Neural progenitor cell (in vitro differentiated cells): ENCODE data around the gene COL8A2. TPM values are rescaled to one million over a fixed set of nuclear protein-coding genes. Genes with fewer than 3 reads are reported as not detected.

Experiments
- DNase-seq: peaks from one replicate; pipeline ENCODE4 v3.0.0-alpha.2; 2016; ENCODE audit warnings: low spot score
- H2AFZ ChIP-seq: fragments of 200-600 bp; sonication (generic); replicated peaks from 2 replicates; pipeline ENCODE4 v1.6.1; 2016; ENCODE audit warnings: antibody characterized with exemption
- H3F3A ChIP-seq: fragments of 200-600 bp; sonication (generic); 2 replicates; pipeline ENCODE4 v1.6.1; 2016; ENCODE audit warnings: antibody characterized with exemption, low read depth
- H3K27ac ChIP-seq: fragments of 200-600 bp; sonication (generic); 2 replicates; pipeline ENCODE4 v1.5.1; 2016; ENCODE audit warnings: mild to moderate bottlenecking
- H3K27me3 ChIP-seq: fragments of 200-600 bp; sonication (generic); 2 replicates; pipeline ENCODE4 v1.6.1; 2016; ENCODE audit warnings: mild to moderate bottlenecking, moderate library complexity
- H3K36me3 ChIP-seq: fragments of 200-600 bp; sonication (generic); 2 replicates; pipeline ENCODE4 v1.5.1; 2016
- H3K4me1 ChIP-seq: fragments of 200-600 bp; sonication (generic); 2 replicates; pipeline ENCODE4 v1.6.1; 2016; ENCODE audit warnings: mixed run types
- H3K4me2 ChIP-seq: fragments of 200-600 bp; sonication (generic); 2 replicates; pipeline ENCODE4 v1.6.1; 2016
- H3K4me3 ChIP-seq: fragments of 200-600 bp; sonication (generic); 2 replicates; pipeline ENCODE4 v1.5.1; 2016
- H3K79me2 ChIP-seq: fragments of 200-600 bp; sonication (generic); 2 replicates; pipeline ENCODE4 v1.6.1; 2016; ENCODE audit warnings: low read depth
- H3K9ac ChIP-seq: fragments of 200-600 bp; sonication (generic); 2 replicates; pipeline ENCODE4 v1.6.1; 2016
- H3K9me3 ChIP-seq: fragments of 200-600 bp; sonication (generic); 2 replicates; pipeline ENCODE4 v1.5.1; 2016; ENCODE audit warnings: low read depth
- H4K20me1 ChIP-seq: fragments of 200-600 bp; sonication (generic); 2 replicates; pipeline ENCODE4 v1.6.1; 2016; ENCODE audit warnings: low read depth
- H3K27ac Mint-ChIP-seq: 3 replicates; pipeline ENCODE4 v1.8.0; 2021; ENCODE audit warnings: mixed read lengths
- H3K27me3 Mint-ChIP-seq: 2 replicates; pipeline ENCODE4 v1.8.0; 2022; ENCODE audit warnings: low read depth, mild to moderate bottlenecking, inconsistent platforms, moderate library complexity, mixed read lengths; ENCODE audit not compliant: insufficient read depth
- H3K36me3 Mint-ChIP-seq: 3 replicates; pipeline ENCODE4 v1.8.0; 2021; ENCODE audit warnings: mixed read lengths
- H3K4me1 Mint-ChIP-seq: 3 replicates; pipeline ENCODE4 v1.8.0; 2021; ENCODE audit warnings: mixed read lengths
- H3K4me3 Mint-ChIP-seq: 3 replicates; pipeline ENCODE4 v1.8.0; 2021; ENCODE audit warnings: mild to moderate bottlenecking, moderate library complexity, mixed read lengths
- H3K9me3 Mint-ChIP-seq: 3 replicates; pipeline ENCODE4 v1.8.0; 2020; ENCODE audit warnings: mixed read lengths
- EZH2 ChIP-seq: fragments of 200-600 bp; sonication (generic); IDR thresholded peaks from 2 replicates; pipeline ENCODE4 v1.6.1; 2017; ENCODE audit warnings: antibody characterized with exemption, mild to moderate bottlenecking, moderate library complexity
- EZH2phosphoT487 ChIP-seq: fragments of 200-600 bp; sonication (generic); IDR thresholded peaks from 2 replicates; pipeline ENCODE4 v1.6.1; 2017; ENCODE audit warnings: antibody characterized with exemption
- total RNA-seq: library from RNA; depleted of rRNA; stranded (reverse); fragments of >200 nt; gene quantifications from 2 replicates; pipeline ENCODE4 v1.2.3, GENCODE V29; 2015; ENCODE audit warnings: low replicate concordance
- TF ChIP-seq, protein P1 (sequence below): fragments of 200-600 bp; sonication (generic); IDR thresholded peaks from 2 replicates; pipeline ENCODE4 v1.5.1; 2017; ENCODE audit warnings: antibody characterized with exemption, mild to moderate bottlenecking

The COL8A2 gene
- total RNA-seq, 1 donor from 2014 or later, result not detected

DNA sequence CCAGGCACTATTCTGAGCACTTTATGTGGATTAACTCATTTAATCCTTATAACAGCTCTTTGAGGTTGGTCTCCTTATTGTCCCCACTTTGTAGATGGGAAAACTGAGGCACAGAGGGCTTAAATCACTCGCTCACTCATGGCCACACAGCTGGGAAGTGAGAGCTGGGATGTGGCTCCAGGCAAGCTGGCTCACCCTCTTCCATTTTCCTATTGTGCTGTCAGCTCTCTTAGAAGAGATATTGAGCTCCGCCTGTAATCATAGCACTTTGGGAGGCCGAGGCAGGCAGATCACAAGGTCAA is 3.8 kb upstream of the COL8A2 start:
- Mint-ChIP-seq H3K4me3 (no peak overlapping the region), H3K27ac (no peak overlapping the region)
- no peak overlapping the region for H3K9ac ChIP-seq

DNA sequence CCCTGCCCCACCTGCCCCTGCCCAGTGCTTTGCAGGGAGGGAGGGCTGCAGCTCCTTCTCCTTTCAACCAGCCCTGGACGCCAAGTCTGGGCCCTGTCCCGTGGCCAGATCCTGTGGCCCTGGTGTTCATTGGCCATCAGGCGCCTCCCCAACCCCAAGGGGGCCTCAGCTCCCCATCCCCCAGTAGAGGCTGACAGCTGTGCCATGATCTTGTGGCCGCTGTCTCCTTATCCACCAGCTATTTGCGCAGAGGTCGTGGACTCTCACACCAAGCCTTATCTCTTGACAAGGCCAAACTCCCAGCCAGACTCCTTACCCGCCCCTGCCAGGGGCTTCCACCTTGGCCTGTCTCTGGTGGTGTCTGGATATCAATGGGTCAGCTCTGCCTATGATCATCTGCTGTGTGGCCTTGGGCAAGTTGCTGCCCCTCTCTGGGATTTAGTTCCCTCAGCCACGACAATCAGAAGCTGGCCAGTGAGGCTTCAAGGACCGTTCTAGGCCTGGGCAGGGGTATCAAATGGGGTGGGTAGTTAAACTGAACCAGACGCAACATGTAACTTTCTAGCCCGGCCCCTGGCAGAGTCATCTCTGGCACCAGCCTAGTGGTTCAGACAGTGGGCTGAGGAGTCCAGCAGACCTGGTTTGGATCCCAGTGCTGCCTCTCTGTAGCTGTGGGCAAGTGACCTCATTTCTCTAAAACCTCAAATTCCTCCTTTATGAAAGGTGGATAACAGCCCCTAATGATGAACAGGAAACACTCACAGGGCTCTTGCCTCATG is 3.3 kb upstream of the COL8A2 start:
- H3K4me1 Mint-ChIP-seq, result peaks cover 18% of the 10 kb centered on the region
- no peak overlapping the region for H3K27ac Mint-ChIP-seq
- peaks cover 25% of the 10 kb centered on the region for H3K27me3 Mint-ChIP-seq
- TF ChIP-seq EZH2 (no peak), EZH2phosphoT487 (no peak)
- TF ChIP-seq, protein P1, sequence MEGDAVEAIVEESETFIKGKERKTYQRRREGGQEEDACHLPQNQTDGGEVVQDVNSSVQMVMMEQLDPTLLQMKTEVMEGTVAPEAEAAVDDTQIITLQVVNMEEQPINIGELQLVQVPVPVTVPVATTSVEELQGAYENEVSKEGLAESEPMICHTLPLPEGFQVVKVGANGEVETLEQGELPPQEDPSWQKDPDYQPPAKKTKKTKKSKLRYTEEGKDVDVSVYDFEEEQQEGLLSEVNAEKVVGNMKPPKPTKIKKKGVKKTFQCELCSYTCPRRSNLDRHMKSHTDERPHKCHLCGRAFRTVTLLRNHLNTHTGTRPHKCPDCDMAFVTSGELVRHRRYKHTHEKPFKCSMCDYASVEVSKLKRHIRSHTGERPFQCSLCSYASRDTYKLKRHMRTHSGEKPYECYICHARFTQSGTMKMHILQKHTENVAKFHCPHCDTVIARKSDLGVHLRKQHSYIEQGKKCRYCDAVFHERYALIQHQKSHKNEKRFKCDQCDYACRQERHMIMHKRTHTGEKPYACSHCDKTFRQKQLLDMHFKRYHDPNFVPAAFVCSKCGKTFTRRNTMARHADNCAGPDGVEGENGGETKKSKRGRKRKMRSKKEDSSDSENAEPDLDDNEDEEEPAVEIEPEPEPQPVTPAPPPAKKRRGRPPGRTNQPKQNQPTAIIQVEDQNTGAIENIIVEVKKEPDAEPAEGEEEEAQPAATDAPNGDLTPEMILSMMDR, result no peak
- Histone ChIP-seq H3F3A (no peaks in the 10 kb centered on the region), H3K4me1 (peaks cover 3% of the 10 kb centered on the region), H3K4me3 (no peak overlapping the region), H3K4me2 (no peak overlapping the region), H3K27ac (no peak overlapping the region), H3K9me3 (no peaks in the 10 kb centered on the region), H4K20me1 (peaks cover 14% of the 10 kb centered on the region), H3K36me3 (no peaks in the 10 kb centered on the region), H3K9ac (no peak overlapping the region), H3K79me2 (no peaks in the 10 kb centered on the region), H2AFZ (no peak overlapping the region), H3K27me3 (peaks cover 37% of the 10 kb centered on the region)
- H3K9me3 Mint-ChIP-seq, result peaks cover 2% of the 10 kb centered on the region
- peaks cover 2% of the 10 kb centered on the region for H3K36me3 Mint-ChIP-seq
- DNase-seq, result no peak
- H3K4me3 Mint-ChIP-seq, result no peak overlapping the region

More for the DNA sequence above, 3.8 kb upstream of the COL8A2 start:
- peaks cover 15% of the 10 kb centered on the region for H3K4me1 Mint-ChIP-seq
- Histone ChIP-seq H3K9me3 (no peaks in the 10 kb centered on the region), H3K27ac (no peak overlapping the region), H3K4me1 (peaks cover 3% of the 10 kb centered on the region), H3F3A (no peaks in the 10 kb centered on the region), H3K4me3 (no peak overlapping the region), H4K20me1 (peaks cover 14% of the 10 kb centered on the region), H3K4me2 (no peak overlapping the region), H3K36me3 (no peaks in the 10 kb centered on the region), H2AFZ (no peak overlapping the region), H3K27me3 (peaks cover 31% of the 10 kb centered on the region), H3K79me2 (no peaks in the 10 kb centered on the region)
- H3K27me3 Mint-ChIP-seq, result peaks cover 20% of the 10 kb centered on the region
- H3K9me3 Mint-ChIP-seq, result peaks cover 2% of the 10 kb centered on the region
- DNase-seq, result no peak
- H3K36me3 Mint-ChIP-seq, result peaks cover 2% of the 10 kb centered on the region
- TF ChIP-seq, protein P1, result no peak
- no peak for TF ChIP-seq EZH2
- no peak for TF ChIP-seq EZH2phosphoT487

DNA sequence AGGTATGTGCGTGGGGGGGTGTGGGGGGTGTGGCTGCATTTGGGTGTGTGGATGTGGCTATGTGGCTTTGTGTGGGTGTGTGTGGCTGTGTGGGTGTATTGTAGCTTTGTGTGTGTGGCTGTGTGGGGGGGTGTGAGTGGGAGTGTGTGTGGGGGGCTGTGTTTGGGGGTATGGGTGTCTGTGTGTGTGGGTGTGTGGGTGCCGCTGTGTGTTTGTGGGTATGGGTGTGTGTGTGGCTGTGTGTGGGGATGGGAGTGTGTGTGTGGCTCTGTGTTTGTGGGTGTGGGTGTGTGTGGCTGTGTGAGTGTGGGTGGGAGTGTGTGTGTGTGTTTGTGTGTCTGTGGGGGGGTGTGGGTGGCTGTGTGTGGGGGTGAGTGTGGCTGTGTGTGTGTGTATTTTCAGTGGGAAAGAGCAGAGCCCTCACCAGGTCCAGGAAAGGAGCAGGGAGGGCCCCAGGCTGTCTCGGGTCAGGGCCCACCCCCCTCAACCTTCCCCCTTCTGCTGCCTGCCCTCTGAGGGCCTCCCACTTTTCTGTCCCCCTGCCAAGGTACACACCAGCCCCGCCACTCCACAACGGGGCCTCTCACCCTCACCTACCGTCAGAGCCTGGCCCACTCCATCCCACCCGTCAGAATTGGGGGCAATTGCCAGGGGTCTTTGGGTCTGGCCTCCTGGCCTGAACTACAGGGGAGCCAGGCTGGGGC is 1.9 kb upstream of the COL8A2 start:
- Histone ChIP-seq H3K4me3 (no peak overlapping the region), H3K4me2 (no peak overlapping the region), H3F3A (no peaks in the 10 kb centered on the region), H4K20me1 (peaks cover 14% of the 10 kb centered on the region), H3K36me3 (no peaks in the 10 kb centered on the region), H3K79me2 (no peaks in the 10 kb centered on the region), H3K27ac (no peak overlapping the region), H3K9me3 (no peaks in the 10 kb centered on the region), H3K9ac (no peak overlapping the region), H2AFZ (no peak overlapping the region), H3K4me1 (peaks cover 3% of the 10 kb centered on the region), H3K27me3 (peaks cover 50% of the 10 kb centered on the region)
- no peak for TF ChIP-seq EZH2phosphoT487
- no peak for TF ChIP-seq EZH2
- TF ChIP-seq, protein P1, result no peak
- Mint-ChIP-seq H3K27ac (no peak overlapping the region), H3K9me3 (peaks cover 2% of the 10 kb centered on the region), H3K4me1 (peaks cover 27% of the 10 kb centered on the region), H3K27me3 (peaks cover 36% of the 10 kb centered on the region), H3K4me3 (no peak overlapping the region), H3K36me3 (peaks cover 2% of the 10 kb centered on the region)
- no peak for DNase-seq
